ENCODE measurements around the gene LONP1.

LONP1 gene

DNA sequence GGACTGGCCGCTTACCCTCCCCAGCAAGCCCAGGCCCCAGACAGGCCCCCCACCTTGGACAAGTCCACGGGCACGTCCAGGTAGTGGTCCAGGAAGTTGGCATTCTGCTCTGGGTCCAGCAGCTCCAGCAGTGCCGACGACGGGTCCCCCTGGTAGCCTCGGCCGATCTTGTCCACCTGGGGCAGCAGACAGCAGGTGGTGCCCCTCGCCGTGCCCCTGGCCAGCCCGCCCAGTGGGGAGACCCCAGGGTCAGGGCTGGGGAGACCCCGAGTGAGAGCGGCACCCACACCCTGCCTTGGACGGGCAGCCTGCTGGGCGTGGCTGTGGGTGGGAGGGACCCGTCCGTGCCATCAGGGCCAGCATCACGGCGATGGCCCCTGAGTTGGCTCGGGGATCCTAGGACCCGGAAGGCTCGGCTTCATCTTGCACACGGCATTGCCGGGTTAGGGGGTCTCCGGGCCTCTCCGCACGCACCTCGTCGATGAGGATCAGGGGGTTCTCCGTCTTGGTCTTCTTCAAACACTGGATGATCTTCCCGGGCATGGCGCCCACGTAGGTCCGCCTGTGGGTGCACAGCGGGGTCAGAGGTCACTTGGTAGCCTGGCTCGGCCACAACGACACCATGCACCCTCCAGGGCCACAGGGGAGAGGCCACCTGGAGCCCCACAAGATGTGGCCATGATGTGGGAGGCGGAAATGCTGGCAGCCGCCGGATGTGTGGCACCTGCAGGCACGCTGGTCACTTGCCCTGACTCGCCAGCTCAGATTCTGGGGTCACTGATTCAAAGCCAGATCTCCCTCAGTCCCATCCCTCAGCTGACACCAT, 23.5 kb downstream of the LONP1 start:
- TF ChIP-seq, protein P1, sequence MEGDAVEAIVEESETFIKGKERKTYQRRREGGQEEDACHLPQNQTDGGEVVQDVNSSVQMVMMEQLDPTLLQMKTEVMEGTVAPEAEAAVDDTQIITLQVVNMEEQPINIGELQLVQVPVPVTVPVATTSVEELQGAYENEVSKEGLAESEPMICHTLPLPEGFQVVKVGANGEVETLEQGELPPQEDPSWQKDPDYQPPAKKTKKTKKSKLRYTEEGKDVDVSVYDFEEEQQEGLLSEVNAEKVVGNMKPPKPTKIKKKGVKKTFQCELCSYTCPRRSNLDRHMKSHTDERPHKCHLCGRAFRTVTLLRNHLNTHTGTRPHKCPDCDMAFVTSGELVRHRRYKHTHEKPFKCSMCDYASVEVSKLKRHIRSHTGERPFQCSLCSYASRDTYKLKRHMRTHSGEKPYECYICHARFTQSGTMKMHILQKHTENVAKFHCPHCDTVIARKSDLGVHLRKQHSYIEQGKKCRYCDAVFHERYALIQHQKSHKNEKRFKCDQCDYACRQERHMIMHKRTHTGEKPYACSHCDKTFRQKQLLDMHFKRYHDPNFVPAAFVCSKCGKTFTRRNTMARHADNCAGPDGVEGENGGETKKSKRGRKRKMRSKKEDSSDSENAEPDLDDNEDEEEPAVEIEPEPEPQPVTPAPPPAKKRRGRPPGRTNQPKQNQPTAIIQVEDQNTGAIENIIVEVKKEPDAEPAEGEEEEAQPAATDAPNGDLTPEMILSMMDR (IDR thresholded peaks at IDR 0.05; ENCODE audit: low read depth, low read length, missing control alignments), result no peak
- in situ Hi-C loops (cut with HindIII; ENCODE audit: low sequenced_read_pairs), result no loop called here
- no peak overlapping the region for H3K4me3 ChIP-seq (ENCODE audit: low read depth, low read length)
- no peak for DNase-seq (ENCODE audit: low read depth)

DNA sequence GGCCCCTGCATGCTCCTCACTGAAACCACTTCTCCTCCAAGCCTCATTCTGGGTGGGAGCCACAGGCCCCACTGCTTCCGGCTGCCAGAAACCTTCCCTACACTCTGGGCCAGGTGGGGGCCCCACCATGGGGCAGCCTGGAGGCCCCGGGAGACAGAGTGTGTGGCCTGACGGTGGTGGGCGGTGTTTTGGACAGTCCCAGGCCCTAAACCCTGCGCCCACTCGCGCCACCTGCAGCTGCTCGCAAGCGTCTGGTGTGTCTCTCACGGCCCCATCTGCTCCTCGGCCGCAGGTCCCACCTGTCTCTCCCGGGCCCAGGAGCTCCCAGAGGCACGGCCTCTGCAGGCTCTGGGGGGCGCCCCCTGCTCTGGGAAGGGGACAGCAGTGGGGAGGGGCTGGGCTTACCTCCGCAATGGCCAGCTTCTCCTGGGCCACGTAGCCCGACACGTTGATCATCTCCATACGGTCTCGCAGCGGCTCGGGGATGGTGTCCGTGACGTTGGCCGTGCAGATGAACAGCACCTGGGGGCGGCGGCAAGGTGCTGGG, 24.2 kb downstream of the LONP1 start:
- DNase-seq (ENCODE audit: low read depth), result no peak
- no peak overlapping the region for H3K4me3 ChIP-seq (ENCODE audit: low read depth, low read length)
- TF ChIP-seq, protein P1 (IDR thresholded peaks at IDR 0.05; ENCODE audit: low read depth, low read length, missing control alignments), result no peak
- in situ Hi-C loops (cut with HindIII; ENCODE audit: low sequenced_read_pairs), result no loop called here

DNA sequence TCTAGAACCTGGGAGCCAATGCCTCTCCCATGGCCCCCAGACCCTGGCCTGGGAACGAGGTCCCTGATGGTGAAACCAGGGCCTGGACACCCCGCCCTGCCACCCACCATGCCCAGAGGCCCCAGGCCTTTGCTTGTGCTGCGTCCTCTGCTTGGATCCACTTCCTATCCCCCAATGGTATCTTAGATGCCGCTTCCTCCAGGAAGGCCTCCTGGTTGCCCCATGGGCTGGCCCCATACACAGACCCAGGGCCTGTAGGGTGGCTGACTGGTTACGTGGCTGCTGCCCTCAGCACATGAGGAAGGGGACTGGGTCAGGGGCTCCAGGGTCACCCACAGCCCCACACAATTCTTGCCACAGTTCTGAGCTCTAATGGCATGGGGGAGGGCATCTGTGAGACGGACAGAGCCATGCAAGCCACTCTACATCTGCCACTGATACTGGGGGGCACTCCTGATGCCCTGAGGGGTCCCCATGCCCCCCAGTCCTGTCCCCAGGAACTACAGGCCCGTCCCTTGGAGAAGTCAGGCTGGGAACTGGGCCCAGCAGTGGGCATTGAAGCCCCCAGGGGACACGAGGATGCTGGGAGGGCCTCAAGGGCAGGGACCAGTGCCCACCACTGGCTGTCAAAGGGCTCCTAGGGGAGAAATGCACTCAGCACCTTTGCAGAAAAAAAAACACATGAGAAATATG, 24.8 kb downstream of the LONP1 start:
- in situ Hi-C loops (cut with HindIII; ENCODE audit: low sequenced_read_pairs), result no loop called here
- no peak for DNase-seq (ENCODE audit: low read depth)
- TF ChIP-seq, protein P1 (IDR thresholded peaks at IDR 0.05; ENCODE audit: low read depth, low read length, missing control alignments), result no peak
- H3K4me3 ChIP-seq (ENCODE audit: low read depth, low read length), result no peak overlapping the region

DNA sequence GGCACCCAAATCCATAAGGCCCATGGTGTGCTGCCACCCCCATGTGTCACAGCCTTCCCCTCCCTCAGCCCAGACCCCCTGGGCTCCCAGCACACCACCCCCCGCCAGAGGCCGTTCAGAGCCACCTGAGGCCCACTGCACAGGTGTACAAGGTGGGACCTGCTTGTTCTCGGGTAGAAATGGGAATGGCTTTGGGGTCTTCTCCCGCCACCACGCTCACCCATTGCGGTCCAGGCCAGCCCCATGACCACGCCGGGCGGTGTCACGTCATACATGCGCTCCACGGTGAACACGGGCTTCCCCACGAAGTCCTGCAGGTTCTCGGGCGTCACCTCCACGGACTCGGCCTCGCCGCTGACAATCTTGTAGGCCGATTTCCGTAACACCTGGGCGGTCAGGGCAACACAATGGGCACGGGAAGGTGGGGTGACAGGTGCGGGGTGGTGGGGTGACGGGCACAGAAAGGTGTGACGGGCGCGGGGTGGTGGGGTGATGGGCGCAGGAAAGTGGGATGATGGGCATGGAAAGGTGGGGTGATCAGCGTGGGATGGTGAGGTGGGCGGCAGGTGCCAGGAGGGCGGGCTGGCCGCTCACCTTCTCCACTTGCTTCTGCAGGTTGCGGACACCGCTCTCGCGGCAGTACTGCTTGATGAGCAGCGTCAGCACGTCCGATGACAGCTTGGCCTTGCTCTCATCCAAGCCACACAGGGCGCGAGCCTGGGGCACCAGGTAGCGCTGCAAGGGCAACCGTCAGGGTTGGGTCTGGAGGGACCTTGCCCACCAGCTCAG, 25.6 kb downstream of the LONP1 start:
- in situ Hi-C loops (cut with HindIII; ENCODE audit: low sequenced_read_pairs), result no loop called here
- TF ChIP-seq, protein P1 (IDR thresholded peaks at IDR 0.05; ENCODE audit: low read depth, low read length, missing control alignments), result no peak
- H3K4me3 ChIP-seq (ENCODE audit: low read depth, low read length), result no peak overlapping the region
- DNase-seq (ENCODE audit: low read depth), result no peak

DNA sequence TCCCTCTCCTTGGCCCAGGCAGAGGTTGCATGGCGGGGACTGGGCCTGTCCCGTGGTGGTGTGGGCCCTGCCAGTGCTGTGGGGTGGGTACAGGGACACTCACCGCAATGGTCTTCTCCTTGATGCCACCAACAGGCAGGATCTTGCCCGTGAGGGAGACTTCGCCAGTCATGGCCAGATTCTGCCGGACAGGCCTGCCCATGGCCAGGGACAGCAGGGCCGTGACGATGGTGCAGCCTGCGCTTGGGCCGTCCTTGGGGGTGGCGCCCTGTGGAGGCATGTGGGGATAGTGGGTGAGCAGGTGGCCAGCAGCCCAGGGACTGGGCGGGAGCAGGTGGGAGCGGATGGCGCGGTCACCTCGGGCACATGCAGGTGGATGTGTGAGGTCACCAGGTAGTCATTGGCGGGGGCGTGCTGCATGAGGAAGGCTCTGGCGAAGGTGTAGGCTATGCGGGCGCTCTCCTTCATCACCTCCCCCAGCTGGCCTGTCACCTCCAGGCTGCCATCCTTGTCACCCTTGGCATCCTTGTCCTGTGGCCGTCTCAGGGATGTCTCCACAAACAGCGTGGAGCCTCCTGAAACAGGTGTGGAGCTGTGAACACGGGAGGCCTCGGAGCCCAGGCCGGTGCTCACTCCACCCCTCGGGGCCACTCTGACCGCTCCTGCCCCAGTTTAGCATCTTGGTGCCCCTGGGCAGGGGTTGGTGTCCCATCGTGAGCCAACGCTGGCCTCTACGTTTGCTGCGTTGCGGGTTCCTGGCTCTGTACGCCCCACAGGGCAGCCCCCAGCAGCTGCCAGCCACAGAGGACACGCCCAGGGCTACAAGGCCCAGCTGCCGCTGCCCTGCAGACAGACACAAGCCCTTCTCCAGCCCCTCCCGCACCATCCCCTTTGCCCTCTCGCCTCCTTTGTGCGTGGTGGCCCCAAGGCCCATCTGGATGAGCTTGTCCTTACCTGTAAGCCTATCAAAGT, 26.5 kb downstream of the LONP1 start:
- TF ChIP-seq, protein P1 (IDR thresholded peaks at IDR 0.05; ENCODE audit: low read depth, low read length, missing control alignments), result no peak
- DNase-seq (ENCODE audit: low read depth), result no peak
- in situ Hi-C loops (cut with HindIII; ENCODE audit: low sequenced_read_pairs), result no loop called here
- no peak overlapping the region for H3K4me3 ChIP-seq (ENCODE audit: low read depth, low read length)

All from astrocyte of the cerebellum (primary cell).